ENCODE measurements around the gene BCL11B. TPM values are rescaled to one million over a fixed set of nuclear protein-coding genes. Genes with fewer than 3 reads are reported as not detected.

The BCL11B gene
- total RNA-seq, 1 donor from 2014 or later = 27.0 TPM

- no peak for DNase-seq
Observed at GRCh38 chr14:99286761-99287160, 14.8 kb upstream of the BCL11B start.

- no peak for DNase-seq
Observed at GRCh38 chr14:99284254-99285004, 12.4 kb upstream of the BCL11B start.

GRCh38 chr14:99282261-99283050 is 10.5 kb upstream of the BCL11B start:
- DNase-seq = no peak

GRCh38 chr14:99281396-99281795 is 9.4 kb upstream of the BCL11B start:
- DNase-seq = no peak

- DNase-seq = no peak
Observed at GRCh38 chr14:99280852-99281251, 8.9 kb upstream of the BCL11B start.

- DNase-seq = no peak
Observed at GRCh38 chr14:99280066-99280731, 8.2 kb upstream of the BCL11B start.

GRCh38 chr14:99278836-99279235 is 6.8 kb upstream of the BCL11B start:
- DNase-seq = no peak

GRCh38 chr14:99277530-99277929 is 5.5 kb upstream of the BCL11B start:
- DNase-seq = no peak

- DNase-seq = no peak
Observed at GRCh38 chr14:99276482-99276881, 4.5 kb upstream of the BCL11B start.

- DNase-seq = no peak
Observed at GRCh38 chr14:99275222-99275584, 3.2 kb upstream of the BCL11B start.

GRCh38 chr14:99274346-99275221 is 2.6 kb upstream of the BCL11B start:
- no peak for DNase-seq

GRCh38 chr14:99273766-99274345 is 1.9 kb upstream of the BCL11B start:
- DNase-seq = no peak

- no peak for DNase-seq
Observed at GRCh38 chr14:99272899-99273765, 1.1 kb upstream of the BCL11B start.

GRCh38 chr14:99272632-99272898 is 568 bp upstream of the BCL11B start:
- no peak for DNase-seq

- DNase-seq = no peak
Observed at GRCh38 chr14:99271221-99271941, 616 bp downstream of the BCL11B start.

GRCh38 chr14:99270458-99271220 is 1.4 kb downstream of the BCL11B start:
- no peak for DNase-seq

GRCh38 chr14:99268810-99269707 is 2.9 kb downstream of the BCL11B start:
- no peak for DNase-seq

All from occipital lobe (tissue), 2 donors.